Gastroesophageal sphincter (tissue), 3 donors: ENCODE measurements around the gene CAMK1D.

ENCODE experiments used
- CTCF ChIP-seq, 4 experiments: fragments of 200-600 bp in 2 of 4; fragments of 450-650 bp in 2 of 4; sonication (generic) in 1 of 4; IDR thresholded peaks; one replicate each; pipeline ENCODE4 v1.5.1; 2017 to 2019; ENCODE audit warnings: antibody characterized with exemption in 4 of 4, mild to moderate bottlenecking in 2 of 4, moderate library complexity in 2 of 4
- EP300 ChIP-seq: sonication (generic); formaldehyde crosslinking; IDR thresholded peaks from one replicate; pipeline ENCODE4 v1.6.1; 2017; ENCODE audit warnings: antibody characterized with exemption, mild to moderate bottlenecking
- POLR2A ChIP-seq, 2 donors: fragments of 450-650 bp; IDR thresholded peaks; one replicate each; pipeline ENCODE4 v1.6.1; 2017; ENCODE audit warnings: antibody characterized with exemption in 2 of 2, mild to moderate bottlenecking in 2 of 2, moderate library complexity in 1 of 2
- POLR2AphosphoS5 ChIP-seq: sonication (generic); formaldehyde crosslinking; IDR thresholded peaks from one replicate; pipeline ENCODE4 v1.6.1; 2017; ENCODE audit warnings: antibody characterized with exemption

- TF ChIP-seq EP300 (no peak), CTCF (IDR thresholded peaks at IDR 0.05) (no peak), POLR2A (IDR thresholded peaks at IDR 0.05) (no peak), POLR2AphosphoS5 (no peak)
Observed at GRCh38 chr10:12877150-12877549, 527.8 kb downstream of the CAMK1D start.
